Diencephalon (tissue), 1 donor: ENCODE results near the gene SNRNP70. TPM values are rescaled to one million over a fixed set of nuclear protein-coding genes. Genes with fewer than 3 reads are reported as not detected.

Source experiments
- small RNA-seq: library from RNA; depleted of rRNA; stranded (forward); fragments of <200 nt; gene quantifications from one replicate; pipeline ENCODE3, GENCODE V24; 2014
- total RNA-seq: library from RNA; depleted of rRNA; stranded (reverse); fragments of >200 nt; gene quantifications from one replicate; pipeline ENCODE4 v1.2.3, GENCODE V29; 2014

The SNRNP70 gene
- total RNA-seq, 1 donor from 2014 or later: 125 TPM

Small RNA genes lying within 50 kb of the gene (small RNA-seq; reads per million reads assigned to genes)
- gene RN7SL708P: not detected

Other genes starting within 250 kb of the SNRNP70 start
- gene HSD17B14, start 249.0 kb upstream of the SNRNP70 start, total RNA-seq: 5.3 TPM
- 2.3 TPM for gene PLEKHA4, start 216.8 kb upstream of the SNRNP70 start, total RNA-seq
- 21.5 TPM for gene PPP1R15A, start 213.0 kb upstream of the SNRNP70 start, total RNA-seq
- gene TULP2, start 186.7 kb upstream of the SNRNP70 start, total RNA-seq: 0.46 TPM
- gene NUCB1, start 185.1 kb upstream of the SNRNP70 start, total RNA-seq: 69.9 TPM
- gene DHDH, start 151.8 kb upstream of the SNRNP70 start, total RNA-seq: 2.3 TPM
- gene BAX, start 130.6 kb upstream of the SNRNP70 start, total RNA-seq: 15.7 TPM
- gene FTL, start 120.1 kb upstream of the SNRNP70 start, total RNA-seq: 812 TPM
- gene GYS1, start 92.1 kb upstream of the SNRNP70 start, total RNA-seq: 18.9 TPM
- 113 TPM for gene RUVBL2, start 91.6 kb upstream of the SNRNP70 start, total RNA-seq
- gene LHB, start 68.4 kb upstream of the SNRNP70 start, total RNA-seq: not detected
- not detected for gene CGB3, start 61.1 kb upstream of the SNRNP70 start, total RNA-seq
- gene CGB2, start 53.6 kb upstream of the SNRNP70 start, total RNA-seq: not detected
- not detected for gene CGB1, start 48.6 kb upstream of the SNRNP70 start, total RNA-seq
- gene CGB5, start 41.6 kb upstream of the SNRNP70 start, total RNA-seq: not detected
- not detected for gene CGB8, start 36.3 kb upstream of the SNRNP70 start, total RNA-seq
- gene CGB7, start 27.7 kb upstream of the SNRNP70 start, total RNA-seq: not detected
- gene NTF4, start 20.6 kb upstream of the SNRNP70 start, total RNA-seq: not detected
- gene KCNA7, start 12.8 kb upstream of the SNRNP70 start, total RNA-seq: not detected
- 40.1 TPM for gene LIN7B, start 28.9 kb downstream of the SNRNP70 start, total RNA-seq
- 3.2 TPM for gene C19orf73, start 33.7 kb downstream of the SNRNP70 start, total RNA-seq
- gene PPFIA3, start 34.1 kb downstream of the SNRNP70 start, total RNA-seq: 59.1 TPM
- 1.4 TPM for gene HRC, start 69.9 kb downstream of the SNRNP70 start, total RNA-seq
- 7.2 TPM for gene TRPM4, start 72.3 kb downstream of the SNRNP70 start, total RNA-seq
- gene SLC6A16, start 239.7 kb downstream of the SNRNP70 start, total RNA-seq: 1.2 TPM
- gene CD37, start 250.0 kb downstream of the SNRNP70 start, total RNA-seq: 2.1 TPM